Globus pallidus (tissue), 1 donor: Measurements from ENCODE around the gene RTN4RL1.
"Not testable (repeated sequence)": the region's sequence is repeated elsewhere in the genome, so short reads cannot be mapped to it uniquely, and the experiment has no call there.

ENCODE experiments used
- DNase-seq: peaks from one replicate; pipeline ENCODE4 v3.0.0-alpha.2; 2015; ENCODE audit warnings: low spot score

The RTN4RL1 gene

DNA sequence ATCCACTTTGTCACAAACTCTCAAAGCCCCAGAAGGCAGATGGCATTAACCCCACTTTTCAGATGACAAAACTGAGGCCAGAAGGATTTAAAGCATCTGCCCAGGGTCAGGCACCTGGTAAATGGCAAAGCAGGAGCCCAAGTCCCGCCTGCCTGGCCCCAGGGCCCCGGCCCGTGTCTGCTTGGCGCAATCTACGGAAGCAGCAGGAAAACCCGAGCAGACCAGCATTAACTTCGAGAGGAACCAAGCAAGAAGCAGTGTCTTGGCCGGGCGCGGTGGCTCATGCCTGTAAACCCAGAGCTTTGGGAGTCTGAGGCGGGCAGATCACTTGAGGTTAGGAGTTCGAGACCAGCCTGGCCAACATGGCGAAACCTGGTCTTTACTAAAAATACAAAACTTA lies 21.6 kb downstream of the RTN4RL1 start:
- DNase-seq = no peak

DNA sequence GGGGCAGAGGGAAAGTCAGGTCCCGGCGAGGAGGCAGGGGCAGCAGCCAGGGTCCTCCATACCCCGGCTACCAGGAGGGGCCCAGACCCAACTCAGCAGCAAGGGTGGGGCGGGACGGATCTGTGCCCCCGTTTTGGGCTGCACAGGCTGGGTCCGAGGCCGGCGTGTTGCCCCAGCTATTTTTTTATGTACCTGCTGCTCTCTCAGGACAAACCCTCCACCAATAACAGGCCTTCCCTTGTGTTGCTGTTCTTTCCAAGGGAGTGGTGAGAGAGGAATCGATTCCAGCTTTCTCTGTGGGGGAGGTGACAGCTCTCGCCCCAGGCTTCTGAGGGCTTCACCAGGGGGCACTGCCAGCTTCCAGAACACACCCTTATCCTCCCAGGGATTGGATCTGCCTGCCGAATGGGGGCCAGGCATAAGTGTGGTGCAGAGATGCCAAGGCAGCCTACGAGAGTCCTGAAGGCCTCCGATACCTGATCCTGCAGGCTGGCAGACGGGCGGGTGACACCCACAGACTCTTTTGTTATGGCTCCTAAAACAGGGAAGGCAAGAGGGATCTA lies 22.3 kb downstream of the RTN4RL1 start:
- no peak for DNase-seq

GRCh38 chr17:1999557-2000251 lies 25.4 kb downstream of the RTN4RL1 start:
- DNase-seq = peak; percentile 32

GRCh38 chr17:1997927-1998742 lies 27.0 kb downstream of the RTN4RL1 start:
- no peak for DNase-seq

GRCh38 chr17:1997289-1997926 lies 27.7 kb downstream of the RTN4RL1 start:
- DNase-seq = no peak

- DNase-seq = no peak
These were observed 28.3 kb downstream of the RTN4RL1 start for GRCh38 chr17:1996800-1997288.

DNA sequence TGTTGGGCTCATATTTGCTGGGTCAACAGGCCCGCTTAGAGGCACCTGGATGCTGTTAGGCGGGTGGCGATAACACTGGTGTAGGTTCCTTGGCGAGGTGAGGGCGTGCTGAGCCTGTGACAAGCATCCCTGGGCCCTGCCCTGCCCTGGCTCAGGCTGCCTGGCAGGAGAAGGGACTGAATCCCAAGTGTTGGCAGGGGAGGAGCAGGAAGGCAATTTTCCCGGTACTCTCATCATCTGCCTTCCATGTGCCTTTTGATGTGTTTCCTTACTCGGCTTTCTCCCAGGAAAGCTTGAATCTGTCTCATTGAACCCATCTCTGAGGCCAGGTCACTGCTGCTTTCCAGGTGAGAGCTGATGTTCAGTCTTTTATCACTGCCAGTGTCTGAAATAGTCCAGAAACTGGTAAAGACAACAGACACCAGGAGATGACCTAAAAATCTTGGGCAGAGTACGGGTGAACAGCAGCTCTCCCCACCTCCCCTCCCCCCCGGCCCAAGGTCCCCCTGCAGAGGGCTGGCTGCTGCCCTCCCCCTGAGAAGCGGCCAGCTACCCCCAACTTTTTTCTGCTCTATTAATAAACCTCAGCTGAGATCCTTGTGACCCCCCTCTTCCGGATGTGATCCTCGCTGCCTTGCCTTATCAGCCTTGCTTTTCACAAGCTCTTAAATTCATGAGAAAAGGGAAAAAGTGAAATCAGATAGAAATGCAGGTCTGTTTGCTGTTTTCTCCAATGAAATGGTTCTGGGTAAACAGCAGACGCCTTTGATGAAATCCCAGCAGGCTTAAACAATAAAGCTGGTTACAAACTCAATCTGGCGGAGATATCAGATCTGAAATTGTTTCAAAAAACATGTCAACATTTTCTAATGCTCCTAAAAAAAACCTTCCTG lies 29.0 kb downstream of the RTN4RL1 start:
- no peak for DNase-seq

DNA sequence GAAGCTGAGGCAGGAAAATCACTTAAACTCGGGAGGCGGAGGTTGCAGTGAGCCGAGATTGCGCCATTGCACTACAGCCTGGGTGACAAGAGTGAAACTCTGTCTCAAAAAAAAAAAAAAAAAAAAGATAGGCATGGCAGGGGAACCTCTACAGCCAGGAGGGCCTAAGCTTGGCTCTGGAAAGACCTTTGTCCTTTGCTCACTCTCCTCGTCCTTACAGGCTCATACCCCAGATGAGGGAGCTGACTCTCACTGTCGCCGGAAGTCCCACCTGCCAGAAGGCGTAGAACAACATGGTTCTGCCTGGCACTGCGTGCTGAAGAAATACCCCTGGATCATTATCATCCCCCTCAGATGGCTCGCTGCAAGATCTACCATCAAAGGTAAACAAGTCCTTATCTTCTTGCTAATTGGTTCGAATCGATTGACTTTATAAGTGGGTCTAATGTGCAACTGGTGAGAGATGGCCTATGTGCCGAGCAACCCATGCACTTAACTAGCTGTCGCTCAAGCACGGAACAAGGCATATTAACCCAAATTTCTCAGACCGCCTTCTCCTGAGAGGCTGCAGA lies 29.7 kb downstream of the RTN4RL1 start:
- DNase-seq = no peak

DNA sequence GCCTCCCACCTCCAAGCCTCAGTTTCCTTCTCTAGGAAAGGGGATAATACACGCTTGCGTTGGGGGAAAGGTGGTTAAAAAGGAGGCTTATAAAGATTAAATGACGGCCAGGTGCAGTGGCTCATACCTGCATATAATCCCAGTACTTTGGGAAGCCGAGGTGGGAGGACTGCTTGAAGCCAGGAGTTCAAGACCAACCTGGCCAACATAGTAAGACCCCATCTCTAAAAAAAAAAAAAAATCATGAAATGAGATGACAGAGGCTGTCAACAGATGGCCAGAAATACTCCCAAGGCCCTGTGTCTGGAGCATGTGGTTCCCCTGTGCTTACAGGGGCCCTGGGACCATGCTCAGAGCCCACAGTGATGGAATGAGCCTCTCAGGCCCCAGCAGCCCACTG lies 30.4 kb downstream of the RTN4RL1 start:
- DNase-seq = no peak

- peak; percentile 44 for DNase-seq
These were observed 32.6 kb downstream of the RTN4RL1 start for GRCh38 chr17:1992541-1992940.

DNA sequence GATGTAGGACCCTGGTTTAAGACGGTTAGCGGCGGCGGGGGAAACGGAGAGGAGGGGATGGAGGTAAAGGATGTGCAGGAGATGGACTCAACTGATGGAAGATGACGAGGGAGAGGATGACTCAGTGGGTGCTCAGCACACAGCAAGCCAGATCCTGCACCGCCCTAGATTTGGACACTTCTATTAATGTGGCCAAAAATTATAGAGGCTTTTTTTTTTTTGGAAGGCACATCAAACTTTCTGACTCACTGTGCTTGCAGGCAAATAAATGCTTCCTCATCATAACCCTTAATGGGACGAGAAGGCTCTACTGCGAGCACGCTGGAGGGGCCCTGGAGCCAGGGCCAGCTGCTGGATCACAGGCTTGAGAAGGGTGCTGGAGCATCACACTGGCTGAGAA lies 36.0 kb downstream of the RTN4RL1 start:
- DNase-seq = no peak

GRCh38 chr17:1986783-1987451 lies 38.2 kb downstream of the RTN4RL1 start:
- DNase-seq = no peak

- no peak for DNase-seq
These were observed 39.4 kb downstream of the RTN4RL1 start for GRCh38 chr17:1985686-1986085.

DNA sequence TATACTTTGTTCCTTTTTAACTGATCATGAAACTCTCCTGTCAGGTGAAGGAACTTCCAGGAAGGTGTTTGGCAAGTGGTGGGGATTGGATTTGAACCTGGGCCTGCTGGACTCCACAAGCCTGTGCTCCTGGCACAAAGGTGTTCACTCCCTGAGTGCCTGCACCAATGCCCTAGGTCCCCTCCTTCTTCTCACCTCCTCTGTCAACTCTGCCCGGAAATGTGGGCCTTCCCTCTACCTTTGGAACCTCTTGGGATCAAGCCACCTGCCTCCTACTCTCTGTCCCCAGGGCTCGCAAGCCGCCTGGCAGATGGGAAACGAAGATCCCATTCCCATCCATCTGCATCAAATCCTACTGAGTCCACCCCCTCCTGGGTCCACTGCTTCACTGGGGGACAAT lies 40.0 kb downstream of the RTN4RL1 start:
- DNase-seq = no peak

DNA sequence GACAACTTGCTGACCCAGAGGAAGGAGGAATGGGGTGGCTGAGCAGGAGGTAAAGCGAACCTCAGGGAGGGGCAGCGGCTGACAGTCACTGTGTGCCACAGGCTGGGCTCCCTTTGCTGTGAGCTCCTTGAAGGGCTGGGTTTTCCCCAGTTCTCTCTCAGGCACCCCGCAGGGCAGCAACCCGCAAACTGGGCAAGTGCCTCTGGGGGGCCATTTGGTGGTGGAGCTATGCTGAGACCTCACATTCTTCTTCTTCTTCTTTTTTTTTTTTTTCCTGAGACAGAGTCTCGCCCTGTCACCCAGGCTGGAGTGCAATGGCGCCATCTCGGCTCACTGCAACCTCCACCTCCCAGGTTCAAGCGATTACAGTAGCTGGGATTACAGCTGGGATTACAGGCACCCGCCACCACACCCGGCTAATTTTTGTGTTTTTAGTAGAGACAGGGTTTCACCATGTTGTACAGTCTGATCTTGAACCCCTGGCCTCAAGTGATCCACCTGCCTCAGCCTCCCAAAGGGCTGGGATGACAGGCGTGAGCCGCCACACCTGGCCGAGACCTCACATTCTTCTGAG lies 42.3 kb downstream of the RTN4RL1 start:
- not testable (repeated sequence) for DNase-seq

GRCh38 chr17:1980665-1981250 lies 44.4 kb downstream of the RTN4RL1 start:
- no peak for DNase-seq

DNA sequence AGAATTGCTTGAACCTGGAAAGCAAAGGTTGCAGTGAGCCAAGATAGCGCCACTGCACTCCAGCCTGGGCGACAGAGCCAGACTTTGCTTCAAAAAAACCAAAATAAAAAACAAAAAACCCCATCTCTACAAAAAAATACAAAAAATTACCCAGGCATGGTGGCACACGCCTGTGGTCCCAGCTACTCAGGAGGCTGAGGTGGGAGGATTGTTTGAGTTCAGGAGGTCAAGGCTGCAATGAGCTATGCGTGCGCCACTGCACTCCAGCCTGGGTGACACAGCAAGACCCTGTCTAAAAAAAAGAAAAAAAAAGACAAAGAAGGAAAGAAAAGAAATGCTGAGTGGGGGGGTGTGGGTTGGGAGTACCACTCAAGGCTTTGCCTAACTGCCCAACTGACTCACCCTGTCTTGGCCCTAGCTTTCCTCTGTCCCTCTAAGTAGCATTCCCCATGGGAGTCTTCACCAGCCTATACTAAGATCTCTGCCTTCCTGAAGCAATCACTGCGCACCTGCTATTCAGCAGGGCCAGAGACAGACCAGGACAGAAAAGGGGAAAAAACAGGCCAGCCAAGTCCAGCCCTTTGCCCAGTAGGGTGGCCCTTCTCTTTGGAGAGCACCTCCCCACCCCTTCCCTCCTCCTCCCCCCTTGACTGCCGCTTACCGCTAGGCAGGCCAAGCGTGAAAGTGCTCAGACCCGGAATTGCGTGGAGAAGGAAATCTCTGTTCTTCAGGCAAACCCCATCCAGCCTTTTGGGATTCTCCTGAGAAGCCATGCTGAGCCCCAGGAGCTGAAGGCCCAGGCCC lies 45.8 kb downstream of the RTN4RL1 start:
- DNase-seq = no peak

GRCh38 chr17:1978396-1978949 lies 46.7 kb downstream of the RTN4RL1 start:
- no peak for DNase-seq
